K562 (cell line): ENCODE measurements around the gene PTPRG. TPM values are rescaled to one million over a fixed set of nuclear protein-coding genes. Genes with fewer than 3 reads are reported as not detected.

Experiments used
- ATAC-seq: fragments of 200-7000 bp; cut with Tn5 transposase; 3 replicates; pipeline ENCODE4 v1.9.1; 2020; ENCODE audit warnings: moderate library complexity
- BruUV-seq: library from RNA; stranded (reverse); fragments of 400-500 nt; replicated peaks from 2 replicates; lab custom pipeline; 2021; lab: Mats Ljungman, UMichigan
- CTCF ChIA-PET: fragments of 300-600 bp; formaldehyde crosslinking; extraction: SDS; loops from one replicate; lab custom pipeline; 2021; ENCODE audit warnings: low intra/inter-chr PET ratio; lab: Yijun Ruan, JAX
- POLR2A ChIA-PET: fragments of 300-600, 350-650 bp; sonication (Branson Sonifier 250); formaldehyde crosslinking; extraction: SDS; loops from one replicate; lab custom pipeline; 2021; ENCODE audit warnings: antibody characterized with exemption, inconsistent platforms; lab: Yijun Ruan, JAX
- DNase-seq, 4 experiments: peaks; one replicate each; pipeline versions ENCODE4 v3.0.0 to v3.0.0-alpha.2; 2011 to 2018; ENCODE audit warnings: low spot score in 3 of 4, mixed read lengths in 3 of 4; ENCODE audit errors: extremely low read depth in 1 of 4
- FAIRE-seq: peaks from 2 replicates; lab custom pipeline; 2011; peaks lifted over from hg19 to GRCh38; lab: Jason Lieb, UNC
- H2AFZ ChIP-seq: 2 replicates; pipeline ENCODE4 v1.6.0; 2011; ENCODE audit warnings: low read depth, low read length, control low read depth, inconsistent platforms
- H3K27ac ChIP-seq: fragments of 200-600 bp; 3 replicates; pipeline ENCODE4 v1.8.0; 2011; ENCODE audit warnings: low read depth, mild to moderate bottlenecking, control low read depth, inconsistent platforms, low read length, moderate library complexity, mixed read lengths; ENCODE audit errors: extremely low read depth
- H3K27me3 ChIP-seq, 2 experiments: fragments of 300-600 bp in 1 of 2; 2 replicates in 1 of 2; 3 replicates in 1 of 2; pipeline versions ENCODE4 v1.6.0 to v1.8.0; 2011; ENCODE audit warnings: inconsistent platforms in 2 of 2, low read length in 2 of 2, mild to moderate bottlenecking in 1 of 2, mixed read lengths in 1 of 2, moderate library complexity in 1 of 2; ENCODE audit not compliant: control insufficient read depth in 2 of 2, insufficient read depth in 2 of 2
- H3K36me3 ChIP-seq: fragments of 300-600 bp; 3 replicates; pipeline ENCODE4 v1.8.0; 2011; ENCODE audit warnings: mild to moderate bottlenecking, low read length, inconsistent platforms; ENCODE audit not compliant: control insufficient read depth, insufficient read depth
- H3K4me1 ChIP-seq, 2 experiments: fragments of 200-600 bp in 1 of 2; replicated peaks in 1 of 2; 2 replicates in 1 of 2; 3 replicates in 1 of 2; pipeline versions ENCODE4 v1.5.1 to v1.8.0; 2011; ENCODE audit warnings: inconsistent platforms in 2 of 2, low read length in 2 of 2, mild to moderate bottlenecking in 1 of 2, mixed read lengths in 1 of 2, moderate library complexity in 1 of 2; ENCODE audit not compliant: control insufficient read depth in 2 of 2, insufficient read depth in 2 of 2
- H3K4me2 ChIP-seq: 2 replicates; pipeline ENCODE4 v1.6.1; 2011; ENCODE audit warnings: low read length, control low read depth, inconsistent platforms, mixed read lengths; ENCODE audit not compliant: insufficient read depth
- H3K4me3 ChIP-seq: fragments of 200-600 bp; sonication (generic), shearing (Covaris generic); 2 replicates; pipeline ENCODE4 v1.5.1; 2016; ENCODE audit warnings: control low read depth, inconsistent platforms
- H3K79me2 ChIP-seq: fragments of 200-600 bp; 3 replicates; pipeline ENCODE4 v1.8.0; 2011; ENCODE audit warnings: low read length, inconsistent platforms; ENCODE audit not compliant: control insufficient read depth, insufficient read depth
- H3K9ac ChIP-seq, 2 experiments: 2 replicates each; pipeline versions ENCODE4 v1.6.0 to v1.6.1; 2011; ENCODE audit warnings: low read depth in 2 of 2, low read length in 2 of 2, control low read depth in 1 of 2, inconsistent platforms in 1 of 2, mild to moderate bottlenecking in 1 of 2, mixed read lengths in 1 of 2; ENCODE audit not compliant: insufficient read depth in 1 of 2
- H3K9me1 ChIP-seq: one replicate; pipeline ENCODE4 v1.6.0; 2011; ENCODE audit warnings: inconsistent platforms, mild to moderate bottlenecking, low read length, moderate library complexity; ENCODE audit not compliant: control insufficient read depth, insufficient read depth
- H3K9me3 ChIP-seq: replicated peaks from 2 replicates; pipeline ENCODE4 v1.5.1; 2011; ENCODE audit warnings: low read depth, low read length, inconsistent platforms; ENCODE audit not compliant: control insufficient read depth, insufficient read depth
- H4K20me1 ChIP-seq: replicated peaks from 2 replicates; pipeline ENCODE4 v1.6.1; 2011; ENCODE audit warnings: low read length, inconsistent platforms, mixed read lengths; ENCODE audit not compliant: control insufficient read depth, insufficient read depth
- SRSF9 ChIP-seq: fragments of 200-400 bp; formaldehyde crosslinking; IDR thresholded peaks from 2 replicates; pipeline ENCODE4 v1.6.1; 2017; ENCODE audit warnings: low read depth, low read length, borderline replicate concordance
- ZBTB40 ChIP-seq, 2 experiments: fragments of 450-650 bp in 1 of 2; sonication (generic) in 1 of 2; formaldehyde crosslinking in 1 of 2; IDR thresholded peaks; 2 replicates each; pipeline versions ENCODE4 v1.7.1 to v1.9.0; 2016 to 2022; ENCODE audit warnings: inconsistent platforms in 1 of 2, mild to moderate bottlenecking in 1 of 2, missing genetic modification reagents in 1 of 2
- WGBS: fragments of 100-300 bp; shearing (Covaris generic); methylation state at CpG from one replicate; pipeline ENCODE4 v1.1.6; 2016; ENCODE audit warnings: low coverage, mixed read lengths; ENCODE audit not compliant: insufficient coverage; ENCODE audit errors: missing lambda C conversion rate; 5-methylcytosine and 5-hydroxymethylcytosine counted together
- in situ Hi-C: fragments of 300-500 bp; cut with MboI; formaldehyde crosslinking; loops from 4 replicates; pipeline ENCODE4 v1.15.0; 2018; ENCODE audit warnings: inconsistent platforms, mixed read lengths
- intact Hi-C: fragments of 100-400 bp; cut with micrococcal nuclease; formaldehyde crosslinking; loops from 2 replicates; pipeline ENCODE4 v1.14.2; 2022
- polyA plus RNA-seq, 8 experiments: library from polyadenylated mRNA; depleted of rRNA in 4 of 8; stranded (reverse) in 5 of 8; unstranded in 3 of 8; fragments of >200 nt; fragmentation: Nextera tagmentation in 2 of 8; fragmentation: Illumina TruSeq in 1 of 8; extraction: Ambion mirVana in 2 of 8; extraction: Trizol in 1 of 8; gene quantifications; 2 replicates each; pipeline versions ENCODE4 v1.2.1 to v1.2.3, GENCODE V29; 2011 to 2014; ENCODE audit warnings: inconsistent platforms in 1 of 8, missing spikeins in 1 of 8
- total RNA-seq, 7 experiments: library from RNA; depleted of rRNA in 6 of 7; stranded (reverse); fragments of >200 nt in 6 of 7; fragmentation: Illumina TruSeq in 2 of 7; extraction: Trizol in 2 of 7; gene quantifications; 2 replicates each; pipeline versions ENCODE4 v1.2.1 to v1.2.3, GENCODE V29; 2011 to 2021; ENCODE audit warnings: low replicate concordance in 1 of 7

The PTPRG gene
- total and polyA plus RNA-seq, 9 of the 15 experiments (the other 6 are each of a cell fraction or from before 2014, with no cell fraction given) = 0.16 TPM; not detected in 8

GRCh38 chr3:62193586-62194345 lies 632.4 kb downstream of the PTPRG start:
- FAIRE-seq = no peak

More at GRCh38 chr3:62193586-62194345, 632.4 kb downstream of the PTPRG start:
- Histone ChIP-seq H4K20me1 (no peaks in the 10 kb centered on the region), H3K9me1 (no peaks in the 10 kb centered on the region), H3K27ac (no peak overlapping the region), H3K27me3 (peaks cover 0 to 11% of the 10 kb centered on the region in 2 experiments; a peak in 2 of 5 replicates), H3K4me1 (no peaks in the 10 kb centered on the region), H3K9me3 (no peaks in the 10 kb centered on the region), H3K4me3 (no peak overlapping the region), H3K9ac (no peak overlapping the region), H3K79me2 (no peaks in the 10 kb centered on the region), H3K36me3 (no peaks in the 10 kb centered on the region), H2AFZ (no peak overlapping the region), H3K4me2 (no peak overlapping the region)
- ChIA-PET POLR2A (interaction anchor here (0.6 kb wide), 1 partner anchor 360 kb away, joined by 3 read pairs; no protein-coding TSS in a partner anchor), CTCF (interaction anchor here (0.6 kb wide), 1 partner anchor 29 kb away, joined by 3 read pairs; no protein-coding TSS in a partner anchor)
- WGBS = 0% methylated on average over 10 of the region's 10 CpGs
- intact Hi-C loops (no loop called here), in situ Hi-C loops (no loop called here)
- DNase-seq (no peak), ATAC-seq (no peak)
- BruUV-seq = no TSS peak
- TF ChIP-seq SRSF9 = no peak
- TF ChIP-seq ZBTB40 (IDR thresholded peaks at IDR 0.05) = peak; percentile 83
- TF ChIP-seq ZBTB40 (CRISPR knock-in tag; IDR thresholded peaks at IDR 0.05) = peak; percentile 68
- TF ChIP-seq, all 486 proteins: peak for 1
